NCI-H187 (cell line): ENCODE results near the gene TRNT1.

Experiments
- DNase-seq, 2 experiments: peaks; one replicate each; lab custom pipeline; 2025; lab: John Stamatoyannopoulos, UW

The TRNT1 gene

GRCh38 chr3:3110749-3111361 lies 15.9 kb upstream of the TRNT1 start:
- DNase-seq: no peak

- DNase-seq: no peak
Measured at GRCh38 chr3:3113042-3113709, 13.6 kb upstream of the TRNT1 start.

GRCh38 chr3:3117651-3118050 lies 9.1 kb upstream of the TRNT1 start:
- no peak for DNase-seq

- DNase-seq: no peak
Measured at GRCh38 chr3:3119393-3119851, 7.3 kb upstream of the TRNT1 start.

GRCh38 chr3:3125977-3126376 lies 763 bp upstream of the TRNT1 start:
- no peak for DNase-seq

- DNase-seq: no peak
Measured at GRCh38 chr3:3127432-3128010, 781 bp downstream of the TRNT1 start.

GRCh38 chr3:3129579-3129978 lies 2.8 kb downstream of the TRNT1 start:
- no peak for DNase-seq

- no peak for DNase-seq
Measured at GRCh38 chr3:3133500-3133899, 6.8 kb downstream of the TRNT1 start.

- DNase-seq: no peak
Measured at GRCh38 chr3:3134750-3135448, 8.2 kb downstream of the TRNT1 start.

- no peak for DNase-seq
Measured at GRCh38 chr3:3137526-3137925, 10.8 kb downstream of the TRNT1 start.

GRCh38 chr3:3141939-3142338 lies 15.2 kb downstream of the TRNT1 start:
- DNase-seq: no peak

GRCh38 chr3:3145831-3146230 lies 19.1 kb downstream of the TRNT1 start:
- DNase-seq: no peak

- no peak for DNase-seq
Measured at GRCh38 chr3:3149560-3149959, 22.8 kb downstream of the TRNT1 start.

GRCh38 chr3:3151513-3151912 lies 24.8 kb downstream of the TRNT1 start:
- DNase-seq: no peak

- DNase-seq: no peak
Measured at GRCh38 chr3:3154879-3155610, 28.3 kb downstream of the TRNT1 start.

- DNase-seq: no peak
Measured at GRCh38 chr3:3157484-3157883, 30.7 kb downstream of the TRNT1 start.

- DNase-seq: no peak
Measured at GRCh38 chr3:3160826-3161225, 34.1 kb downstream of the TRNT1 start.

- DNase-seq: no peak
Measured at GRCh38 chr3:3165241-3165640, 38.5 kb downstream of the TRNT1 start.

- DNase-seq: no peak
Measured at GRCh38 chr3:3165650-3166049, 38.9 kb downstream of the TRNT1 start.

GRCh38 chr3:3170998-3171397 lies 44.3 kb downstream of the TRNT1 start:
- no peak for DNase-seq

- no peak for DNase-seq
Measured at GRCh38 chr3:3172627-3173026, 45.9 kb downstream of the TRNT1 start.

GRCh38 chr3:3177861-3178497 lies 51.2 kb downstream of the TRNT1 start:
- DNase-seq: no peak
